Activated CD4-positive, CD25-positive, alpha-beta regulatory T cell (primary cell): Measurements from ENCODE around the gene SDF2L1.
"Not testable (repeated sequence)": the region's sequence is repeated elsewhere in the genome, so short reads cannot be mapped to it uniquely, and the experiment has no call there.

ENCODE experiments used
- DNase-seq, 4 experiments: peaks; one replicate each; lab custom pipeline; 2025; lab: John Stamatoyannopoulos, UW

The SDF2L1 gene

GRCh38 chr22:21661991-21662390 is 19.9 kb downstream of the SDF2L1 start:
- DNase-seq: no peak

GRCh38 chr22:21663738-21664137 is 21.6 kb downstream of the SDF2L1 start:
- DNase-seq: no peak

- no peak for DNase-seq
Measured at GRCh38 chr22:21665047-21665851, 23.1 kb downstream of the SDF2L1 start.

GRCh38 chr22:21666786-21667185 is 24.7 kb downstream of the SDF2L1 start:
- DNase-seq: no peak

GRCh38 chr22:21669026-21669425 is 26.9 kb downstream of the SDF2L1 start:
- no peak for DNase-seq

- DNase-seq: no peak
Measured at GRCh38 chr22:21672107-21672629, 30.1 kb downstream of the SDF2L1 start.

- DNase-seq: no peak
Measured at GRCh38 chr22:21673534-21674321, 31.6 kb downstream of the SDF2L1 start.

- no peak for DNase-seq
Measured at GRCh38 chr22:21674638-21675245, 32.6 kb downstream of the SDF2L1 start.

GRCh38 chr22:21677606-21678443 is 35.7 kb downstream of the SDF2L1 start:
- no peak for DNase-seq

GRCh38 chr22:21678842-21679241 is 36.7 kb downstream of the SDF2L1 start:
- DNase-seq: not testable (repeated sequence)

- DNase-seq: no peak
Measured at GRCh38 chr22:21679383-21679782, 37.3 kb downstream of the SDF2L1 start.

- no peak for DNase-seq
Measured at GRCh38 chr22:21680830-21681565, 38.9 kb downstream of the SDF2L1 start.

- DNase-seq: no peak
Measured at GRCh38 chr22:21681566-21682370, 39.7 kb downstream of the SDF2L1 start.

- no peak for DNase-seq
Measured at GRCh38 chr22:21682385-21683175, 40.5 kb downstream of the SDF2L1 start.

- DNase-seq: no peak
Measured at GRCh38 chr22:21683401-21683811, 41.3 kb downstream of the SDF2L1 start.

- DNase-seq: no peak
Measured at GRCh38 chr22:21684492-21685163, 42.5 kb downstream of the SDF2L1 start.

- no peak for DNase-seq
Measured at GRCh38 chr22:21685164-21685513, 43.0 kb downstream of the SDF2L1 start.

GRCh38 chr22:21686193-21686608 is 44.1 kb downstream of the SDF2L1 start:
- DNase-seq: no peak
